ENCODE measurements around the gene MCM9.

MCM9 gene

DNA sequence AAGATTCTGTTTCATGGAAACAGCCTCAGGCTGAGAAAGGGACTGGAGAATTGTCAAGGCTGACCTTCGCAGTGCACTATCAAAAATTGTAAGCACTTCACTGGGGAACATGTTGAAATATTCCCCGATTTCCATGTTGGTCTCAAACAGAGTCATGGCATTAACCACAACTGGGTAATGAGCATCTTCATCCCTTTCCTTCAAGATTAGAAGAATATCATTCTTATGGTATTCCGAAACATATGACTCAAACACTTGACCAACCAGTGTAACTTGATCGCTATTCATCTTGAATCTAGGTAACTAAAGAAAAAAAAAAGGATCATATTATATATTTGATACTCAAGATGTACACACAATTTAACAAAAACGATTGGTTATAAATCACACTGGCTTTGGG lies 3.5 kb downstream of the MCM9 start:
- DNase-seq, result no peak

DNA sequence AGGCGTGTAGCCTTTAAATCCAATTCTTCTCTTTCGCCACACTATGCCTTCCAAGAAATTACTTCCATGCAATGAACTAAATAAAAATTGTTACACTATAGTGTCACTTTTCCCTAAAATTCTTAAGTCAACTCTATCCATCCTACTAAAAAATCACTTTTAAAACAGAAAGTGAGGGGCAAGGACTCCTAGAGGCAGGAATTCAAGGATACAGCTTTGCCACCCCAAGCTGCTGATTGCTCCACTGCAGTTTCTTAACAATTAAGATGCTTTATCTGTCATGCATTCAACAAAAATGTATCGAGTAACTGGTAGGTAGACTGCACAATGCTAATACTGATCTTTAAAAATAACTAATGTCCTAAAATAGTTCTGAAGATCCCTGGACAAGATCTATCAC lies 4.3 kb downstream of the MCM9 start:
- no peak for DNase-seq

DNA sequence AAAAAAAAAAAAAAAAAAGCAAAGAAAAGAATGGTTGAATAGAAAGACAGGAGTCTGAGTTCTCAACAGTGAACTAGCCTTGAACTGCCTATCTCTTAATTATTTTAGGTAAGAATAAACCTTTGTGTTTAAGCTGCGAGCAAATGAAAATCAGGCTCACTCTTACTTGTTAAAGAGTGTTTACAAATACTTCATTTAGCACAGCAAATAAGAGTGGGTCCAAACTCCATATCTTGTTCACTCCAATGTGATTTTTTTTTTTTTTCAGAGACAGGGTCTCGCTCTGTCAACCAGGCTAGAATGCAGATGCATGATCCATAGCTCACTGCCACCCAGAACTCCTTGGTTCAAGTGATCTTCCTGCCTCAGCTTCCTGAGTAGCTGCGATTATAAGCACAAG lies 11.9 kb downstream of the MCM9 start:
- DNase-seq, result no peak

DNA sequence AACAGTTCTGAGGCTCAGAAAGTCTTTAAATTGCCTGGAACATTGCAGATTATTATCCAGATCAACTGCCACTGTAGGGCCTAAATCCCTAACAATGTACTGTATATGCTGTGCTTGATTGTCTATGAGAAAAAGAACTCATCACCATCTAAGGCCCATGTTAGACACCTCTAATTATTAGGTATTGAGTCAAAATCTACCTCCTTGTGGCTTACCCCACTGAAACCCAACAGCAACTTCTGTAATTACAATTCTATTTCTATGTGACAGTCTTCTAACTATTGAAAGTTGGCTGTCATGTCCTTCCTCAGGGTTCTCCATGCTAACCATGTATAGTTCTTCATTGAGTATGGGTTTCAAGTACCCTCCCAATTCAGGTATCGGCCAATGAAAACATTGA lies 13.9 kb downstream of the MCM9 start:
- DNase-seq, result no peak

DNA sequence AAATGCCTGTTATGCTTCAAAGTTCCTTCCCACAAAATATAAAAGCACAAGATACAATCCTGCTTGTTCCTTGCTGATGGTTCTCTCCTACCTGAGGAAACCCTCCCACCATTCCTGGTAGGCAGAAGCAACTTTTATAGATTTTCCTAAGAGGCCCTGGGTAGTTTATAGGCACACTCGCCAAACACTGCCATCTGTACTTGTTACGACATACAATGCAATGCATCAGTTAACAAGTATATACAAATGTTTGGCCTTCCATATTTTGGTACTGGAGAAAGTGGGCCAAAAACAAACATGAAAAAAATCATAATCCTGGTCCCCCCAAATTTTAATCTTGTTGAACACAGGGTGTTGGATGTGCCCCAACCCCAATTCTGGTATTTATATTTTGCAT lies 16.6 kb downstream of the MCM9 start:
- DNase-seq, result no peak

DNA sequence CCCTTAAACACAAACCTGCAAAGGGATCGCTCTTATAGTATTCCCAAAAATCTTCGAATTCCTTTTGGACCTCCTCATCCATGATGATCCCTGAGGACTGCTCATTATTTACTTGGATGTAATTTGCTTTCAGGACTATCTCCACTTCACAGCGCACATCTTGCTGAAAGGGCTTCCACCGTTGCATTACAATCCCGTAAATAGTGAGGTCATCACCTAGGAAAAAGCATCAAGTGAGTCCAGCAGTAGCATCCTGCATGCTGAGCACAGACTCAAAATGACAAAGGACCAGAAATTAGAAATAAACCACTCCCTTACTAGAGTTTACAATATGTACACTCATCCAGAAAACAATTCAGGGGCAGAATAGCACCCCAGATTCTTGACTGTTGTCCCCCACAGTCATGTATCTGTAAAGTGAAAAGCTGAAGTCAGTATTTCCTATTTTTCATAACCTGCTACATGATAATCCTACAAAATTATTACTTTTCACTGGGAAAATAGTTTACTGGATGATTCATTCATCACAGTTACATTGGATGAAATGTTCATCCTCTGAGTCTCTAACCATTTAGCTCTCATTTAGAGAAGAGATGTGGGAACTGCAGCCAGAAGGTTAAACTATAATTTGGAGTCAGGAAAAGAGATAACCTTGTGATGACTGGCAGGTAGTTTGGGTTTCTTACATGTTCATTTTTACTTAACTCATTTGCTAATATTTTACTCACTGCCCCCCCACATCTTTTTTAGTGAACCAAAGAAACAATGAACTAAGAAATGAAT lies 17.2 kb downstream of the MCM9 start:
- DNase-seq, result no peak

DNA sequence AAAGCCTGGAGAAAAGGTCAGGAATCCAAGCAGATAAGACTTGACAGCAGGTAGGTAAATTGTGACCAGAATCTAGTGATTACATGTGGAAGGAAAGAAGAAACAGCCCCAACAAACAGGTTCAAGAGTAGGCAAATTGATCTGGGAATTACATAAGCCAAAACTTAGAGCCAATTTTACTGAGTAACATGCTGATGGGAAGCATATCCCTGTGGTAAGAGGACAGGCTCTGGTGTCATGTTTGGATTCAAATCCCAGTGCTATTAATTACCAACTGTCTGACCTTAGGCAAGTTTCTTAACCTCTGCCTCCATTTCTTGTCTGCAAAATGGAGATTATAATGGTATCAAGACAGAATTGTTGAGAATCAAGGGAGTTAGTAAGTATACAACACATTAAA lies 20.4 kb downstream of the MCM9 start:
- DNase-seq, result no peak

DNA sequence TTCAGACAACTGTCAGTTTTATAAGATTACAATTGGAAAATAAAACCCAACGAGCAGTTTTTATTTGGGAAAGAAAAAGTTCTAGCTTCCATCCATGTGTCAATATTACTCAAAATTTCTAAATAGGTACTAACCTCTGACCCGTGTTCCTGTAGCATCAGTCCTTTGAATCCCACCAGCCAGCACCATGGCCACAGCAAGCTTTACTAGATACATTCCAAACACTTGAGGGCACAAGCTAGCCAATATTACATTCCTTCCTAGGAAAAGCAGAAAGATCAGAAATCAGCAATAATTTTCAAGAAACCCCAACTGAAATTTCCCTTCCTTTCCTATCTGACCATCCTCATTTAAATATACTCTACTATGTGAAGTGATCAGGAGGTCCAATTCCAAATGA lies 21.8 kb downstream of the MCM9 start:
- DNase-seq, result no peak

DNA sequence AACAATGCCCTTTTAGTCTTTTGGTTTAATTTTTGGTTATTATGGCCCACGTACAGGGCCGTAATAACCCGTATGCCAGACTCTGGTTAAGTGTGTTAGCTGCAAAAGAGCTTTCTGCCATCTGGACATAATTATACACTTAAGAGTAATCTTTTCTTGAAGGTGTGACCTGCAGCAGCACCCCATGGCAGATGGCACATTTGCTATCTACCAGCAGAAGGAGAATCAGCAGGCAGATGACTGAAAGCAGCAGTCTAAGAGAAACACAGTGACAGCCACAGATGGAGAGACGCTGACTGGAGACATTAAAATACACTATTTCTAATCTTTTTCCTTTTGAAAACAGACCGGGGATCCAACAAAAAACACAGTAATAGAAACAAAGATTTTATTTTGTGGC lies 22.3 kb downstream of the MCM9 start:
- DNase-seq, result no peak

DNA sequence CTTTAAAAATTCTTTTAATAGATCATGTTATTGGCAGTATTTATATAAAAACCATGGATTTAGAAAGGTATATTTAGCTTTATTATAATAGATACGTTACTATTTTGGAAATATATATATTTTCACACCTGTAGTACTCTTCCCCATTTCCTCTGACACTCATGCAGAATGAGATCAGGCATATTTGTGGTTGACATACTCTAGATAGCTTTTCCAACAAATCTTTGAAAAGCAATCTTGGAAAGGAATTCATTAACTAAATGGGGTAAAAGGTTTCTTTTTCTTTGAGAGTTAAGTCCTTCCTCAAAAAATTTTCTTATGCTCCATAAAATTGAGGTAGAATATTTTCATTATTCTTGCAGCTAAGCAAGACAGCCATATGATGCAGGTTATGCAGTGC lies 26.5 kb downstream of the MCM9 start:
- no peak for DNase-seq

DNA sequence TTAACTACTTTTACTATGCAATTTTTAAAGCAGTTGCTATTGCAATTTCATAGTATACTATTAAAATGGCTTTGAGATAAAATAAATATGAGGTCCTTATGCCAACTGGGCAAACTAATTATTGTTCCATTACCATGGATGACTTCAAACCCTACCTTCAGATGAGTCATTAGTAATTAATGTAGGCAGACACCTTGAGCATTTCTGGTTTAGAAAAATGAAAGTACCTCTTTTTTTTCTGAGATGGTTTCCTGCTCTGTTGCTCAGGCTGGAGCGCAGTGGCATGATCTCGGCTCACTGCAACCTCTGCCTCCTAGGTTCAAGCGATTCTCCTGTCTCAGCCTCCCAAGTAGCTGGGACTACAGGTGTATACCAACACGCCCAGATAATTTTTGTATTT lies 29.1 kb downstream of the MCM9 start:
- no peak for DNase-seq

DNA sequence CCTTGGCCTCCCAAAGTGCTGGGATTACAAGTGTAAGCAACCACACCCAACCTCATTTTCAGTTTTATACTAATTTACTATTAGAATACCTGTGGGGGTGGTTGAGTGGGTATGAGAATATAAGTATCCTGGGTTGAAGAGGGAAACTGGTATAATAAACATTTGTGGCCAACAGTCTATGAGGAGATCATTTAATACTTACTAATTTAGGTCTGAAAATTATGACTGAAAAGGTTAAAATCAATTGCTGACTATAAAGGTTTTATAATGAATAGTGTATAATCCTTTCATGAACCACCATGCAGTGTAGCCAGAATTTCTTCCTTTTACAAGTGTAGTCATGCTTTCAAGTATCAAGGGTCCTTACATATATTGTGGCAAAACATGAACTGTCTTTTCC lies 29.9 kb downstream of the MCM9 start:
- DNase-seq, result no peak

DNA sequence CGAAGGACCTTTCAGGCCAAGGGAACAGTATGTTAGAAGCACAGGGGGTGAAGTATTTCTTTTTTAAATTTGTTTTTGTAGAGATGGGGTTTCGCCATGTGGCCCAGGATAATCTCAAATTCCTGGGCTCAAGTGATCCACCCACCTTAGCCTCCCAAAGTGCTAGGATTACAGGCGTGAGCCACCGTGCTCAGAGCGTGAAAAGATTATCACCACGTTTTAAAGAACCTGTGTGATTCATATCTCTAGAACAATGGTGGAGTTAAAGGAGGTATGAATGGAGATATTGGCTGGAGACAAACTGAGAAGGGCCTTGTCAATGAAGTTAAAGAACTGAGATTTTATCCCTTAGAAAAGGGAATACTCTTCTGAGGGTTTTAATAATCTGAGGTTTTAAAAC lies 31.3 kb downstream of the MCM9 start:
- DNase-seq, result no peak

DNA sequence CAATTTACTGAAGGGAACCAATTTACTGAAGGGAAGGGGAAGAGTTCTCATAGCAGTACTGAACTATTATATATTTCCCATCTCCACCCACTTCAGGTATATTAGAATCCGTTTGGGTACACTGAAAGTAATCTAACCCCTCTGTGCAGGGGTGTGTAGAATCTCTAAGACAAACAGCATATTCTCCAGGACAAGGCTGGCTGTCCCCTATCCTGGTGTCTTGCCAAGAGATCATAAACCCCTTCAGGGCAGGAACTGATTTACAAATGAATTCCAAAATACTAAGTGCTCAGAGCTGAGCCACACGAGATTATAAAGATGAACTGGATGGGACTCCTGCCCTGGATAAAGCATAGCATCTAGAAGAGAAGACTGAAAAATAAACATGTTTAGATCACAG lies 31.8 kb downstream of the MCM9 start:
- DNase-seq, result no peak

DNA sequence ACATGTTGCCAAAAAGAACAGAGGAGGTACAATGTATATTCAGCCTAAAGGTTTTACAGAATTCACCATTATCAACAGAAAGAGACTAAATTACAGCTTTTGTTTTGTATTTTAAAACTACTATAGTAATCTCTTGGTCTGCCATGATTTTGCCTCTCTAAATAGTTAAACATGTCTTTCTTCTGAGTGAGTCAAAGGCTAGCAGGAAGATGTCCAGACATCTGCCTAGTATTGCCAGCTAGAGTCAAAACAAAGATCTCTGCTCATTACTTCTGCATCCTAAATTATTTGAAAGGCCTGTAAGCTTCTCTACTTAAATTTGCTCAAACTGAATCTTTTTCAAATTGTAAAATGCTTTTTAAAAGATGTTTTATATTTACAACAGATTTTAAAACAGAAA lies 32.2 kb downstream of the MCM9 start:
- DNase-seq, result no peak

DNA sequence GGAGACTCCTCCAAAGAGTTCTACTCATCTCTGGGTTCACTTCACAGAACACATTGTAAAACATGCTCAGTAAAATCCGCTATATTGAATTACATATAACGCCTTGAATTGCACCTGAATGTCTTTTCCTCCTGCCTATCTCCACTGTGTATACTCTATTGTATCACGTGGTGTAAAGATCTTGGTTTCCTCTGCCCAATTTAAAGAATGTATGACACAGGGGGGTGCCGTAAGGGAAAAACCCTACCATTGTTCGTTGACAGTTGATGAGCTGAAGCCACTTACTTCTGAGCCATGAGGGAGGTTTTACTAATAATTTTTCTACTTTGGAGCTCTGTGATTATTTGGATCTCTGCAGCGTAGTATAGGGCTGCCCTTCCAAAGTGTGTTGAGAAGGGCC lies 35.0 kb downstream of the MCM9 start:
- DNase-seq, result no peak

DNA sequence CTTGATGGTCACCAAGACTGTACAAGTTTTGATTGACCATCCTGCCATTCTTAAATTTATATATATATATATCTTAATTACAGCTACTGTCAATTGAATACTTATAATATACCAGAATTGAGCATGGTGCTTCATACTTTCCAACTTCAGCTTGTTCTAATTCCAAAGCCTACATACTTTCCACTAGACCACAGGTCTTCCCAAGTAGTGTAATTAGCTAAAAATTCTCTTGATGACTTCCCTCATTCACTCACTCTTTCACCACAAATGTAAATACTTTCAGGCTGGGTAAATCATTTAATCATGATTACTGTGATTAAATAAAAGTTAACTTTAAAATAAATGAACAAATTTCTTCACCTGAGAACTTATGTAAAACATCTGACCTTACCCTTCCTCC lies 37.6 kb downstream of the MCM9 start:
- DNase-seq, result no peak

DNA sequence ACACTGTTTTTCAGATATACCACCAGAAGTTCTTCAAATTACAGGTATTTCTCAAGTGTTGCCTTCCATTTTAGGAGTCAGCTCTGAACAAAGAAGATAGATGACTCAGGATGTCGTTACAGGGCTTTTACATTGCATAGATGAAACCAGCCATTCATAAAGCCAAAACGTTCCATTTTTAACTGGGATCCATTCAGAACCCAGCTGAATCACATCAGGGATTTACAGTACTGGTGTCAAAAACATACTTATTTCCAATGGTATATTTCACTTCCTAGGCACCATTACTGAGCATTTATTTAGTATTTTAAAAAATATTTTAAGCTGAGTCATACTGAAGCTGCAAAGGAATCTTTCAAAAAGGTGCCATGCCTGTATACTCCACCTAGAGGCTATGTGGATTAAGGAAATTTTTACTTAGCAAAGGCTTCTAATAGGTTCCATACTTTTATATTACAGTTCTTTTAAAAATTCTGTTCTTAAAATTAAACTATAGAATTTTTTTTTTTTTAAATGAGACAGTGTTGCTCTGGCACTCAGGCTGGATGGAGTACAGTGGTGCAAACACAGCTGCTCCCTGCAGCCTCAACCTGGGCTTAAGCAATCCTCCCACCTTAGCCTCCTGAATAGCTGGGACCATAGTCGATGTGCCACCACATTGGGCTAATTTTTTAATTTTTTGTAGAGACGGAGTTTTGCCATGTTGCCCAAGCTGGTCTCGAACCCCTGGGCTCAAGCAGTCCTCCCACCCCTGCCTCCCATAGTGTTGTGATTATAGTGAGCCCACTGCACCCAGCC lies 38.4 kb downstream of the MCM9 start:
- no peak for DNase-seq

DNA sequence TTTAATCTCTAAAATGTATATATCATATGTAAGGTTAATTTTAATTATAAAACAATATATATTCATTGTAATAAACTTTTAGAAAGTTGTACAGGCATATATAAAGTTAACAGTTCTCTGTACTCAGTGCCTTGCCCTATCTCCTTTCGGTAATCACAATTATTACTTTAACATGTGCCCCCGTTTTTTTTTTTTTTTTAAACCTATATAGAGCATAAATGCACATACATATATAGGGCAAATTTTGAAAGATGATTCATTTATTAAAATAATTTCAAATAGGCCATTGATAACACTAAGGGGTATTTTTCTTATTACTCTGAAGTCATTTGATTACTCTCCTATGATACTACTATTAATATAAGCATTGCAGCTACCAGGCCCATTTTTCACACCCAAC lies 39.1 kb downstream of the MCM9 start:
- DNase-seq, result no peak

DNA sequence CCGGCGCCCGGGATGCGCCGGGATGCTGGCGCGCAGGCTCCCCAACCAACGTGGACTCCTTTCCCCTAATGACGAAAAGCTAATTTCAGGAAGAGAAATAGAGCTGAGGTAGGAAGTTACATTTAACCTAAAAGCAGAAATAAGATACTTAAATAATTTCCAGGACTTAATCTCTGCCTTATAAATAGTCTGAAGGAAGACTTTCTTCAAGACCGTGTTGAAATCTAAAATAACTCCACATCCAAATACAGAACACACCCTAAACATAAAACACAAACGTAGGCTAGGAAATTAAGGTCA lies 39.7 kb downstream of the MCM9 start:
- DNase-seq, result no peak

DNA sequence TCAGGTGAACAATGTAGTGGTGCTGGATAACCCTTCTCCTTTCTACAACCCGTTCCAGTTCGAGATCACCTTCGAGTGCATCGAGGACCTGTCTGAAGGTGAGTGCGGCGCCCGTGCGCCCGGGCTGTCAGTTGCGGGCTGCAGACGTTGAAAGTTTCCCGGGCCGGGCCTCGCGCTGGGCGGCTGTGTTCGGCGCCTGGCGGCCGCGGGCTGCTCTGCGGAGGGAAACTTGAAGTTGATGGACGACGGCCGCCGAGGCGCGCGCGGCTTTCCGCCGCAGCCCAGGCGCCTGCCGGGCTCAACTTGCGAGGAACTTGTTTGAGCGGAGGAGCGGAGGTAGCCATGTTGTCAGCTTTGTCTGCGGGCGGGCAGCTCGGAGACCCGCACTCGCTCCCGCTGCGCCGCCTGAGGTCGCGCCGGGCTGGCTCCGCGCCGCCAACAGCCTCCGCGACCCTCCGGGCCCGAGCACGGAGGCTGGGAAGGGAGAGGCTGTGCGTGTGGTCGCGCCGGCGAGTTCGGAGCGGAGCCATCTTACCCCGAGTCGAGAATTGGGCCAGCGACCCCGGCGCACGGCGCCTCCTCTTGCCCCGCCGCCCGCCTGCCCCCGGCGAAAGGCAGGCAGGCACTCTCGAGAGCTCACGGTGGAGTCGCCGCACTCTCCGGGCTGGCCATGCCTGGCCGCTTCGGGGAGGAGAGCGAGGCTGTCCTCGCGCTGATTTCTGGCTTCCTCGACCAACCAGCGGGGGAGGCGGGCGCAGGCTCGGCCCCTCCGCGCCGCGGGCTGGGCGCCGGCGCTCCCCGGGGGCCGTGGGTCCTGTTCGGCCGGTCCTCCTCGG lies 40.3 kb downstream of the MCM9 start:
- peak; percentile 54 for DNase-seq

DNA sequence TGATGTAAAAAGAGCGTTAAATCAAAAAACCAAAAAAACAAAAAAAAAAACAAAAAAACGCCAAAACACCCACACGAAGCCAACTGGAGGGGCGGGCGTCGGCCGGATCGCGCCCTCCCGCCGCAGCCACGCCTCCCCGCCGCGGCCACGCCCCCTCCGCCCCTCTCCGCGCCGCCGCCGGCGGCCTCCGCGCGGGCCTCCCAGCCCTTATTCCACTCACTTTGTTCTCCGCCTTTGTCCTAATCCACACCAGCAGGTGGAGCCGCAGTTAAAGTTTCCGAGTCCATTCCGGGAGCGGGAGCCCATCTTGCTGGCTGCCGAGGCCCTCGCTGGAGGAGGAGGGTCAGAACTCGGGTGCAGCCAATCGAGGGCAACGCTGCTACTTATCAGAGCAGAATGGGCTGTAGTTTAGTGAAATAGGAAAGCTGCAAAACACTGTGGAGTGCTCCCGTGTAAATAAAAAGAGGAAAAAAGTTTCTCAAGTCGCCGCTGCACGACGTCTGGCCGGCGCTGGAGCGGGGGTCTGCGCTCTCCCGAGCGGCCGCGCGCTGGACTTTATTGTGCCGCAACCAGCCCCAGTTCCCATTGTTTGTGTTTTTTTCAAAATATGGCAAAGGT lies 41.0 kb downstream of the MCM9 start, which contains the start of gene ASF1A:
TSS of gene ASF1A (plus strand) at position 346 of the 618 bp plus-strand sequence. CDS start at position 608, 262 bp downstream.
- peak; percentile 93 for DNase-seq

DNA sequence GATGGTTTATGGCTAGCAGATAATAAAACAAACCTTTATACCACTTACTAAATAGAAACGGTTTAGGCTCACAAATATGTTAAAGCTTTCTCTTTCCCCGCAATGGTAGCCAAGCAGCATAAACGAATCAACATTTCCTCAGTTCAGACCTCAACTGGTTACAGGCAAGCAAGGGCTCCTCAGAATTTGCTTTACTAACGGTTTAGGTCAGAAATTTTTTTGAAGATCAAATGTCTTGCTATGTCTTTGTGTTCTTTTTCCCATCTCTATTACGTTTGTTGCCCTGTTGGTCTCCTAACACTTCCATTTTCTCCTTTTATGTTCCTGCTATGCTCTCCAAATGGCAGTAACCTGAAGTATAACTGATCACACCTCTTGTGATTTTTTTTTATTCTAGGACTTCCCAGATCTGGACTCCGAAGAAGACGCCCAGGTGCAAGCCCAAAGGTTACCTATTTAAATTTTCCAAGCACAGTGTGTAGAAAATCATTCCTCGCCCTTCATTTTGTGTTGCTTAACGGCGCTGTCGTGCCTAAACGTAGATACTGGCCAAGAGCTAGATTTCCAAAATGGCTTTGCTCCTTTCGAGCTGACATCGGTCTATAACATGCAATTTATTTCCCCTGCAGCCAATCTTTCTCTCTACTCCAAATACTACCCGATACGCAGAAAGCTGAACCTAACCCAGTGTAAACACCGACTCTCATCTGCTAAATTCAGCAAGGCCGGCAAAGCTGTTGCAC lies 41.7 kb downstream of the MCM9 start:
- peak; percentile 40 for DNase-seq
